Spleen (tissue), 7 donors: ENCODE measurements around the gene TRIM72.

Experiments used
- CTCF ChIP-seq, 11 experiments: fragments of 200-600 bp in 7 of 11; fragments of 450-650 bp in 4 of 11; sonication (generic) in 4 of 11; IDR thresholded peaks in 8 of 11; conservative IDR thresholded peaks in 3 of 11; 1 replicate in 7 of 11; 2 replicates in 4 of 11; pipeline versions ENCODE4 v1.4.0 to v1.8.0; 2016 to 2021; ENCODE audit warnings: antibody characterized with exemption in 11 of 11, inconsistent platforms in 4 of 11, mild to moderate bottlenecking in 1 of 11
- POLR2A ChIP-seq, 3 donors: fragments of 450-650 bp; IDR thresholded peaks; one replicate each; pipeline ENCODE4 v1.5.1; 2017; ENCODE audit warnings: antibody characterized with exemption in 3 of 3, mild to moderate bottlenecking in 1 of 3
- POLR2AphosphoS5 ChIP-seq, 3 donors: sonication (generic); formaldehyde crosslinking; IDR thresholded peaks; one replicate each; pipeline ENCODE4 v1.5.1; 2017; ENCODE audit warnings: antibody characterized with exemption in 3 of 3
- donor health status: DM: no; HTN: no; CAD: no; lungs with moderate emphysema.
- donor health status: DM: no; HTN: no; CAD: no.
- donor health status: DM: no; HTN: no; CAD: no.

- TF ChIP-seq CTCF (IDR thresholded peaks at IDR 0.05 in 8 of 11, conservative IDR thresholded peaks at IDR 0.05 in 3 of 11) (no peak), POLR2AphosphoS5 (IDR thresholded peaks at IDR 0.05) (no peak), POLR2A (IDR thresholded peaks at IDR 0.05) (no peak)
Observed at GRCh38 chr16:31260136-31260931, 46.4 kb downstream of the TRIM72 start.
